ENCODE measurements around the gene YIPF2.
"Not testable (repeated sequence)": the region's sequence is repeated elsewhere in the genome, so short reads cannot be mapped to it uniquely, and the experiment has no call there.

YIPF2 gene

GRCh38 chr19:10908380-10908960 lies 20.0 kb downstream of the YIPF2 start:
- DNase-seq = no peak

GRCh38 chr19:10907925-10908324 lies 20.5 kb downstream of the YIPF2 start:
- no peak for DNase-seq

- no peak for DNase-seq
These were observed 29.2 kb downstream of the YIPF2 start for GRCh38 chr19:10899151-10899653.

GRCh38 chr19:10898633-10899032 lies 29.8 kb downstream of the YIPF2 start:
- DNase-seq = no peak

GRCh38 chr19:10896851-10897526 lies 31.4 kb downstream of the YIPF2 start:
- DNase-seq = no peak

- DNase-seq = no peak
These were observed 32.5 kb downstream of the YIPF2 start for GRCh38 chr19:10895920-10896319.

GRCh38 chr19:10895363-10895762 lies 33.1 kb downstream of the YIPF2 start:
- no peak for DNase-seq

- DNase-seq = no peak
These were observed 33.6 kb downstream of the YIPF2 start for GRCh38 chr19:10894911-10895213.

GRCh38 chr19:10892256-10892655 lies 36.2 kb downstream of the YIPF2 start:
- no peak for DNase-seq

- DNase-seq = no peak
These were observed 36.9 kb downstream of the YIPF2 start for GRCh38 chr19:10891405-10892086.

- DNase-seq = no peak
These were observed 38.6 kb downstream of the YIPF2 start for GRCh38 chr19:10889880-10890279.

GRCh38 chr19:10888421-10888866 lies 40.0 kb downstream of the YIPF2 start:
- DNase-seq = no peak

GRCh38 chr19:10887616-10888367 lies 40.6 kb downstream of the YIPF2 start:
- no peak for DNase-seq

GRCh38 chr19:10885201-10886169 lies 43.0 kb downstream of the YIPF2 start:
- DNase-seq = no peak

- DNase-seq = no peak
These were observed 44.2 kb downstream of the YIPF2 start for GRCh38 chr19:10884274-10884673.

GRCh38 chr19:10882108-10882457 lies 46.4 kb downstream of the YIPF2 start:
- no peak for DNase-seq

GRCh38 chr19:10881403-10882107 lies 46.9 kb downstream of the YIPF2 start:
- no peak for DNase-seq

GRCh38 chr19:10878253-10878652 lies 50.2 kb downstream of the YIPF2 start:
- no peak for DNase-seq

- not testable (repeated sequence) for DNase-seq
These were observed 50.8 kb downstream of the YIPF2 start for GRCh38 chr19:10877608-10878007.

- no peak for DNase-seq
These were observed 51.8 kb downstream of the YIPF2 start for GRCh38 chr19:10876459-10877240.

GRCh38 chr19:10874024-10874423 lies 54.4 kb downstream of the YIPF2 start:
- no peak for DNase-seq
